ENCODE data around the gene CCL7. TPM values are rescaled to one million over a fixed set of nuclear protein-coding genes. Genes with fewer than 3 reads are reported as not detected.

CCL7 gene
- total RNA-seq, 1 donor from 2014 or later, result 0.17 TPM

GRCh38 chr17:34305606-34306005 is 35.6 kb downstream of the CCL7 start:
- DNase-seq (ENCODE audit: low read depth), result no peak
- TF ChIP-seq, protein P1, sequence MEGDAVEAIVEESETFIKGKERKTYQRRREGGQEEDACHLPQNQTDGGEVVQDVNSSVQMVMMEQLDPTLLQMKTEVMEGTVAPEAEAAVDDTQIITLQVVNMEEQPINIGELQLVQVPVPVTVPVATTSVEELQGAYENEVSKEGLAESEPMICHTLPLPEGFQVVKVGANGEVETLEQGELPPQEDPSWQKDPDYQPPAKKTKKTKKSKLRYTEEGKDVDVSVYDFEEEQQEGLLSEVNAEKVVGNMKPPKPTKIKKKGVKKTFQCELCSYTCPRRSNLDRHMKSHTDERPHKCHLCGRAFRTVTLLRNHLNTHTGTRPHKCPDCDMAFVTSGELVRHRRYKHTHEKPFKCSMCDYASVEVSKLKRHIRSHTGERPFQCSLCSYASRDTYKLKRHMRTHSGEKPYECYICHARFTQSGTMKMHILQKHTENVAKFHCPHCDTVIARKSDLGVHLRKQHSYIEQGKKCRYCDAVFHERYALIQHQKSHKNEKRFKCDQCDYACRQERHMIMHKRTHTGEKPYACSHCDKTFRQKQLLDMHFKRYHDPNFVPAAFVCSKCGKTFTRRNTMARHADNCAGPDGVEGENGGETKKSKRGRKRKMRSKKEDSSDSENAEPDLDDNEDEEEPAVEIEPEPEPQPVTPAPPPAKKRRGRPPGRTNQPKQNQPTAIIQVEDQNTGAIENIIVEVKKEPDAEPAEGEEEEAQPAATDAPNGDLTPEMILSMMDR (conservative IDR thresholded peaks at IDR 0.05; ENCODE audit: low read depth, low read length), result no peak
- no peak overlapping the region for H3K4me3 ChIP-seq (ENCODE audit: low read depth, low read length)

DNA sequence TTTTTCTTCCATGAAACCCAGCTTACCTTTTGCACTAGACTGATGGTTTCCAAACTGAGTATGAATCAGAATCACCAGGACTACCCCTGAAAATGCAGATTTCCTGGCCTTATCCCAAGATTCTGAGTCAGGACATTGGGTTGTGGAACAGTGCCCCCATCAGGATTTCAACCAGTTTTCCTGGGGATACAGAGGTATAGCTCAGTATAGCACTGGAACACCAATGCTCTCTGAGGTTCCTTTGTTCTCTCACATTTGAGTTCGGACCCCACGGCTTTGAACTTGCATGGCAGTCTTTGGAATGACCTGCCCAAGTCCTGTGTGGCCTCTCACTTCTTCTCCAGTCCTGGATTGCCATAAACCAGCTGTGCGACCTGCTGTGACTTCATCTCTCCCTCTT is 36.4 kb downstream of the CCL7 start:
- TF ChIP-seq, protein P1 (conservative IDR thresholded peaks at IDR 0.05; ENCODE audit: low read depth, low read length), result peak; percentile 84
- DNase-seq (ENCODE audit: low read depth), result peak; percentile 37

DNA sequence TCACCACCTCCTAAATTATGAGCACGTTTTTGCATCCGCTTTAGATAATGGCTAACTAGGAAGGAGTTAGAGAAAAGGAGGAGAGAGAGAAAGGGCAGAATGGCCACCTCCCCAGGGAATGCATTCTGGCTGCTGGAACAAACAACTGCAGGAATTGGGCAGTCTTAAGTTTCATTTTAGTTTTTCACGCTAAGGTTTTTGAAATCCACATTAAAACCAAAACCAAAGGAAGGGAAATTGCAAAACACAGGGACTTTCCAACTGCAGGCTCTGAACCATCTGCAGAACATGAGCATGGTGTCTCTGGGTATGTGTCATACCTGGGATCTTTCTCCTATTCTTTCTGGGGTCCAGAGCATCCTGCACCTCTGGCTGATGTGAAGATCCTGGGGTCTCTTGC is 37.1 kb downstream of the CCL7 start:
- TF ChIP-seq, protein P1 (conservative IDR thresholded peaks at IDR 0.05; ENCODE audit: low read depth, low read length), result no peak
- no peak overlapping the region for H3K4me3 ChIP-seq (ENCODE audit: low read depth, low read length)
- no peak for DNase-seq (ENCODE audit: low read depth)

More for the DNA sequence above, 36.4 kb downstream of the CCL7 start:
- no peak overlapping the region for H3K4me3 ChIP-seq (ENCODE audit: low read depth, low read length)

GRCh38 chr17:34308371-34308770 is 38.4 kb downstream of the CCL7 start:
- TF ChIP-seq, protein P1 (conservative IDR thresholded peaks at IDR 0.05; ENCODE audit: low read depth, low read length), result no peak
- H3K4me3 ChIP-seq (ENCODE audit: low read depth, low read length), result no peak overlapping the region
- no peak for DNase-seq (ENCODE audit: low read depth)

- TF ChIP-seq, protein P1 (conservative IDR thresholded peaks at IDR 0.05; ENCODE audit: low read depth, low read length), result no peak
- DNase-seq (ENCODE audit: low read depth), result no peak
- no peak overlapping the region for H3K4me3 ChIP-seq (ENCODE audit: low read depth, low read length)
Measured at GRCh38 chr17:34311291-34311690, 41.3 kb downstream of the CCL7 start.

DNA sequence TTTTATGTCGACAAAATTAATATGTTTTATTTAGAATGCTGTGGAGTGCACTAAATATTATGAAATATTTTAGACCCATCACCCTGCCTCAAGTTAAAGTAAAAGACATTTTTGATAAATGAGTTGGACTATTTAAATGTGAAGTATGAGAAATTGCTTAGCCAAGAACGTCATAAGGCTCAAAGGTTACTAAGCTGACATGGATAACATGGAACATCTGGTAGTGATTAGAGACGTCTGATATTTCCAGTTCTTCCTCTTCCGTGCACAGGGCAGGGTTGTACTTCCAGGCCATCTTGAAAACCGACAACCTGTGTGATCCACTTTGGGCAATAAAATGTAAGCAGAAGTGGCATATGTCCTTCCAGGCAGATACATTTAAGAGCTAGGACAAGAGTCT is 42.1 kb downstream of the CCL7 start:
- no peak overlapping the region for H3K4me3 ChIP-seq (ENCODE audit: low read depth, low read length)
- no peak for DNase-seq (ENCODE audit: low read depth)
- TF ChIP-seq, protein P1 (conservative IDR thresholded peaks at IDR 0.05; ENCODE audit: low read depth, low read length), result no peak

- TF ChIP-seq, protein P1 (conservative IDR thresholded peaks at IDR 0.05; ENCODE audit: low read depth, low read length), result no peak
- DNase-seq (ENCODE audit: low read depth), result no peak
- H3K4me3 ChIP-seq (ENCODE audit: low read depth, low read length), result no peak overlapping the region
Measured at GRCh38 chr17:34313164-34313563, 43.1 kb downstream of the CCL7 start.
